Tibial nerve (tissue), 4 donors: ENCODE measurements around the gene CKAP4. TPM values are rescaled to one million over a fixed set of nuclear protein-coding genes. Genes with fewer than 3 reads are reported as not detected.

Source experiments
- small RNA-seq: library from RNA; depleted of rRNA; stranded (forward); fragments of <200 nt; gene quantifications from one replicate; pipeline ENCODE3, GENCODE V24; 2016
- total RNA-seq, 4 donors: library from RNA; depleted of rRNA; stranded (reverse); fragments of >200 nt; gene quantifications; one replicate each; pipeline ENCODE4 v1.1.0, GENCODE V29; 2016

Gene CKAP4
- total RNA-seq, 4 donors from 2014 or later, result 29.9 to 49.5 (median 38.7) TPM

Small RNA genes within 50 kb of the gene (small RNA-seq; reads per million reads assigned to genes)
- not detected for gene RNU7-94P

Other genes with a start within 250 kb of the CKAP4 start
- gene NUAK1, start 109.1 kb downstream of the CKAP4 start, total RNA-seq, result 10 to 100 TPM; 32.0 to 47.9 (median 33.5) TPM
- 10 to 100 TPM; 21.6 to 34.9 (median 29.8) TPM for gene TCP11L2, start 54.7 kb upstream of the CKAP4 start, total RNA-seq
- gene POLR3B, start 109.7 kb upstream of the CKAP4 start, total RNA-seq, result 10 to 100 TPM in 1 of 4 donors, 1 to 10 TPM in 3; 6.3 to 21.0 (median 7.7) TPM